G401 (cell line): ENCODE results near the gene MT3. TPM values are rescaled to one million over a fixed set of nuclear protein-coding genes. Genes with fewer than 3 reads are reported as not detected.
A peak's percentile ranks its signal among the peaks of the same experiment; 100 is the strongest.

Experiments
- DNase-seq: peaks from one replicate; pipeline ENCODE4 v3.0.0-alpha.2; 2015; ENCODE audit warnings: low spot score
- in situ Hi-C: cut with HindIII; loops from 2 replicates; pipeline ENCODE4 v1.10.0; 2016; ENCODE audit warnings: low sequenced_read_pairs, mixed read lengths
- total RNA-seq: library from RNA; depleted of rRNA; stranded (reverse); fragments of >200 nt; shearing (Covaris generic); gene quantifications from 2 replicates; pipeline ENCODE4 v1.2.3, GENCODE V29; 2014; rRNA removed

Gene MT3
- total RNA-seq: not detected in 2 replicates

- DNase-seq: peak; percentile 80
- in situ Hi-C loops: no loop called here
Measured at GRCh38 chr16:56589141-56590039, at the start of gene MT3. MT3 (plus strand) TSS chr16:56589528; CDS start chr16:56589591, 63 bp downstream.

GRCh38 chr16:56539656-56540055, 49.7 kb upstream of the MT3 start:
- in situ Hi-C loops: no loop called here
- no peak for DNase-seq

GRCh38 chr16:56542039-56542438, 47.3 kb upstream of the MT3 start:
- no peak for DNase-seq

GRCh38 chr16:56547120-56547948, 42.0 kb upstream of the MT3 start:
- in situ Hi-C loops: no loop called here
- DNase-seq: peak; percentile 48

More at GRCh38 chr16:56542039-56542438, 47.3 kb upstream of the MT3 start:
- in situ Hi-C loops: no loop called here

- DNase-seq: no peak
- in situ Hi-C loops: no loop called here
Measured at GRCh38 chr16:56547949-56548567, 41.3 kb upstream of the MT3 start.

GRCh38 chr16:56549161-56549560, 40.2 kb upstream of the MT3 start:
- in situ Hi-C loops: no loop called here
- no peak for DNase-seq

- DNase-seq: no peak
- in situ Hi-C loops: no loop called here
Measured at GRCh38 chr16:56549744-56550385, 39.5 kb upstream of the MT3 start.

GRCh38 chr16:56551796-56552738, 37.3 kb upstream of the MT3 start:
- in situ Hi-C loops: no loop called here

GRCh38 chr16:56554441-56554840, 34.9 kb upstream of the MT3 start:
- no peak for DNase-seq
- in situ Hi-C loops: no loop called here

More at GRCh38 chr16:56551796-56552738, 37.3 kb upstream of the MT3 start:
- peak; percentile 61 for DNase-seq

GRCh38 chr16:56558024-56558747, 31.1 kb upstream of the MT3 start:
- DNase-seq: peak; percentile 98
- in situ Hi-C loops: no loop called here

- DNase-seq: no peak
- in situ Hi-C loops: no loop called here
Measured at GRCh38 chr16:56559109-56559508, 30.2 kb upstream of the MT3 start.

- in situ Hi-C loops: no loop called here
- no peak for DNase-seq
Measured at GRCh38 chr16:56560447-56560846, 28.9 kb upstream of the MT3 start.

GRCh38 chr16:56561126-56561525, 28.2 kb upstream of the MT3 start:
- no peak for DNase-seq
- in situ Hi-C loops: no loop called here

GRCh38 chr16:56564793-56565477, 24.4 kb upstream of the MT3 start, which contains the start of gene MT4:
MT4 (plus strand) TSS chr16:56565073; CDS start chr16:56565129, 56 bp downstream.
- no peak for DNase-seq
- in situ Hi-C loops: no loop called here

GRCh38 chr16:56569971-56570370, 19.4 kb upstream of the MT3 start:
- DNase-seq: no peak
- in situ Hi-C loops: no loop called here

GRCh38 chr16:56571525-56571924, 17.8 kb upstream of the MT3 start:
- in situ Hi-C loops: no loop called here

GRCh38 chr16:56574625-56575024, 14.7 kb upstream of the MT3 start:
- no peak for DNase-seq
- in situ Hi-C loops: no loop called here

More at GRCh38 chr16:56571525-56571924, 17.8 kb upstream of the MT3 start:
- DNase-seq: no peak
